ENCODE measurements around the gene ST6GAL1.

GRCh38 chr3:186921578-186921977, 8.7 kb upstream of the ST6GAL1 start:
- TF ChIP-seq CTCF (IDR thresholded peaks at IDR 0.05 in 4 of 5, conservative IDR thresholded peaks at IDR 0.05 in 1 of 5), result no peak
- TF ChIP-seq POLR2A (IDR thresholded peaks at IDR 0.05), result no peak

All from gastrocnemius medialis (tissue), 4 donors.